ENCODE measurements around the gene COX19.

The COX19 gene

GRCh38 chr7:991729-992656, 16.6 kb upstream of the COX19 start:
- DNase-seq (ENCODE audit: low spot score), result no peak

GRCh38 chr7:990933-991728, 15.8 kb upstream of the COX19 start:
- no peak for DNase-seq (ENCODE audit: low spot score)

GRCh38 chr7:990352-990932, 15.1 kb upstream of the COX19 start:
- no peak for DNase-seq (ENCODE audit: low spot score)

GRCh38 chr7:988963-989529, 13.7 kb upstream of the COX19 start:
- no peak for DNase-seq (ENCODE audit: low spot score)

GRCh38 chr7:988426-988911, 13.1 kb upstream of the COX19 start:
- no peak for DNase-seq (ENCODE audit: low spot score)

GRCh38 chr7:987909-988308, 12.6 kb upstream of the COX19 start:
- DNase-seq (ENCODE audit: low spot score), result no peak

GRCh38 chr7:986766-987751, 11.7 kb upstream of the COX19 start:
- DNase-seq (ENCODE audit: low spot score), result no peak

GRCh38 chr7:985915-986741, 10.8 kb upstream of the COX19 start:
- no peak for DNase-seq (ENCODE audit: low spot score)

- no peak for DNase-seq (ENCODE audit: low spot score)
Measured at GRCh38 chr7:985127-985416, 9.7 kb upstream of the COX19 start.

GRCh38 chr7:984361-985126, 9.2 kb upstream of the COX19 start:
- no peak for DNase-seq (ENCODE audit: low spot score)

GRCh38 chr7:983616-984071, 8.3 kb upstream of the COX19 start:
- DNase-seq (ENCODE audit: low spot score), result no peak

- no peak for DNase-seq (ENCODE audit: low spot score)
Measured at GRCh38 chr7:983004-983615, 7.8 kb upstream of the COX19 start, which contains the start of gene CYP2W1. TSS of gene CYP2W1 (plus strand) at chr7:983181. CDS start at chr7:983212, 31 bp downstream.

- no peak for DNase-seq (ENCODE audit: low spot score)
Measured at GRCh38 chr7:982511-983003, 7.2 kb upstream of the COX19 start.

- DNase-seq (ENCODE audit: low spot score), result no peak
Measured at GRCh38 chr7:981793-982510, 6.6 kb upstream of the COX19 start.

- no peak for DNase-seq (ENCODE audit: low spot score)
Measured at GRCh38 chr7:979886-980571, 4.7 kb upstream of the COX19 start.

GRCh38 chr7:979151-979550, 3.8 kb upstream of the COX19 start:
- DNase-seq (ENCODE audit: low spot score), result no peak

- no peak for DNase-seq (ENCODE audit: low spot score)
Measured at GRCh38 chr7:978416-979091, 3.2 kb upstream of the COX19 start.
